ENCODE measurements around the gene PRSS21.

- no peak for TF ChIP-seq CTCF (IDR thresholded peaks at IDR 0.05; ENCODE audit: low read depth, low read length)
- TF ChIP-seq EZH2phosphoT487 (IDR thresholded peaks at IDR 0.05; ENCODE audit: low read depth) = no peak
These were observed 569 bp downstream of the PRSS21 start for GRCh38 chr16:2817340-2818271.
